ENCODE data around the gene FNDC8.

FNDC8 gene

GRCh38 chr17:35121315-35121714, at the start of gene FNDC8:
TSS of gene FNDC8 (plus strand) at chr17:35121615. CDS start at chr17:35121694, 79 bp downstream.
- no peaks in the 10 kb centered on the region for H3K27me3 Mint-ChIP-seq
- no peaks in the 10 kb centered on the region for H3K9me3 Mint-ChIP-seq
- H3K4me3 Mint-ChIP-seq, result no peak within 1 kb of the TSS
- peaks cover 18 to 34% of the 10 kb centered on the region in 2 donors for H3K4me1 Mint-ChIP-seq
- peaks cover 8 to 11% of the 10 kb centered on the region in 2 donors for H3K36me3 Mint-ChIP-seq
- no peak within 1 kb of the TSS for H3K27ac Mint-ChIP-seq
- ATAC-seq (replicated peaks) (no peak), DNase-seq (no peak)

GRCh38 chr17:35073183-35073790, 48.1 kb upstream of the FNDC8 start:
- H3K4me3 Mint-ChIP-seq, result no peak overlapping the region
- no peaks in the 10 kb centered on the region for H3K27me3 Mint-ChIP-seq
- H3K36me3 Mint-ChIP-seq, result peaks cover 0 to 2% of the 10 kb centered on the region in 2 donors
- H3K9me3 Mint-ChIP-seq, result no peaks in the 10 kb centered on the region
- no peak overlapping the region for H3K27ac Mint-ChIP-seq
- DNase-seq, result no peak
- no peak for ATAC-seq (replicated peaks)
- H3K4me1 Mint-ChIP-seq, result peaks cover 20 to 38% of the 10 kb centered on the region in 2 donors

- Mint-ChIP-seq H3K9me3 (no peaks in the 10 kb centered on the region), H3K4me1 (peaks cover 14 to 30% of the 10 kb centered on the region in 2 donors), H3K27ac (no peak overlapping the region), H3K27me3 (no peaks in the 10 kb centered on the region), H3K36me3 (peaks cover 0 to under 1% of the 10 kb centered on the region in 2 donors), H3K4me3 (no peak overlapping the region)
- ATAC-seq (replicated peaks), result no peak
- no peak for DNase-seq
These were observed 47.3 kb upstream of the FNDC8 start for GRCh38 chr17:35073991-35074627.

GRCh38 chr17:35074711-35075707, 46.4 kb upstream of the FNDC8 start:
- no peak overlapping the region for H3K27ac Mint-ChIP-seq
- H3K27me3 Mint-ChIP-seq, result no peaks in the 10 kb centered on the region
- DNase-seq (no peak), ATAC-seq (replicated peaks) (no peak)
- H3K36me3 Mint-ChIP-seq, result no peaks in the 10 kb centered on the region
- no peaks in the 10 kb centered on the region for H3K9me3 Mint-ChIP-seq
- no peak overlapping the region for H3K4me3 Mint-ChIP-seq
- peaks cover 11 to 27% of the 10 kb centered on the region in 2 donors for H3K4me1 Mint-ChIP-seq

GRCh38 chr17:35076874-35077273, 44.5 kb upstream of the FNDC8 start:
- Mint-ChIP-seq H3K27me3 (no peaks in the 10 kb centered on the region), H3K9me3 (no peaks in the 10 kb centered on the region), H3K27ac (no peak overlapping the region), H3K4me3 (no peak overlapping the region), H3K36me3 (no peaks in the 10 kb centered on the region), H3K4me1 (peaks cover 19 to 37% of the 10 kb centered on the region in 2 donors)
- ATAC-seq (replicated peaks) (no peak), DNase-seq (no peak)

GRCh38 chr17:35079547-35080423, 41.6 kb upstream of the FNDC8 start:
- no peak for DNase-seq
- ATAC-seq (replicated peaks), result no peak
- H3K4me3 Mint-ChIP-seq, result no peak overlapping the region
- H3K27me3 Mint-ChIP-seq, result no peaks in the 10 kb centered on the region
- H3K27ac Mint-ChIP-seq, result no peak overlapping the region
- H3K36me3 Mint-ChIP-seq, result no peaks in the 10 kb centered on the region
- no peaks in the 10 kb centered on the region for H3K9me3 Mint-ChIP-seq
- H3K4me1 Mint-ChIP-seq, result peaks cover 17 to 27% of the 10 kb centered on the region in 2 donors

GRCh38 chr17:35080536-35080935, 40.9 kb upstream of the FNDC8 start:
- no peaks in the 10 kb centered on the region for H3K27me3 Mint-ChIP-seq
- no peak for DNase-seq
- H3K4me3 Mint-ChIP-seq, result no peak overlapping the region
- peaks cover 15 to 27% of the 10 kb centered on the region in 2 donors for H3K4me1 Mint-ChIP-seq
- no peaks in the 10 kb centered on the region for H3K9me3 Mint-ChIP-seq
- peak overlapping the region; percentile 25 for H3K27ac Mint-ChIP-seq
- no peaks in the 10 kb centered on the region for H3K36me3 Mint-ChIP-seq
- ATAC-seq (replicated peaks), result peak; percentile 69 to 78

GRCh38 chr17:35081638-35082037, 39.8 kb upstream of the FNDC8 start:
- ATAC-seq (replicated peaks), result no peak
- peak overlapping the region; percentile 59 for H3K27ac Mint-ChIP-seq
- no peaks in the 10 kb centered on the region for H3K36me3 Mint-ChIP-seq
- no peak for DNase-seq
- no peaks in the 10 kb centered on the region for H3K9me3 Mint-ChIP-seq
- no peak overlapping the region for H3K4me3 Mint-ChIP-seq
- no peaks in the 10 kb centered on the region for H3K27me3 Mint-ChIP-seq
- peaks cover 15 to 33% of the 10 kb centered on the region in 2 donors for H3K4me1 Mint-ChIP-seq

GRCh38 chr17:35082073-35082657, 39.2 kb upstream of the FNDC8 start:
- Mint-ChIP-seq H3K4me1 (peaks cover 18 to 38% of the 10 kb centered on the region in 2 donors), H3K9me3 (no peaks in the 10 kb centered on the region), H3K27me3 (no peaks in the 10 kb centered on the region), H3K36me3 (no peaks in the 10 kb centered on the region), H3K4me3 (no peak overlapping the region), H3K27ac (no peak overlapping the region)
- ATAC-seq (replicated peaks) (no peak), DNase-seq (no peak)

GRCh38 chr17:35083071-35083470, 38.3 kb upstream of the FNDC8 start:
- ATAC-seq (replicated peaks) (no peak), DNase-seq (no peak)
- H3K27me3 Mint-ChIP-seq, result no peaks in the 10 kb centered on the region
- no peak overlapping the region for H3K27ac Mint-ChIP-seq
- H3K4me3 Mint-ChIP-seq, result no peak overlapping the region
- no peaks in the 10 kb centered on the region for H3K9me3 Mint-ChIP-seq
- no peaks in the 10 kb centered on the region for H3K36me3 Mint-ChIP-seq
- peaks cover 22 to 47% of the 10 kb centered on the region in 2 donors for H3K4me1 Mint-ChIP-seq

- H3K27me3 Mint-ChIP-seq, result no peaks in the 10 kb centered on the region
- no peaks in the 10 kb centered on the region for H3K36me3 Mint-ChIP-seq
- no peak overlapping the region for H3K27ac Mint-ChIP-seq
- ATAC-seq (replicated peaks) (no peak), DNase-seq (no peak)
- peaks cover 25 to 54% of the 10 kb centered on the region in 2 donors for H3K4me1 Mint-ChIP-seq
- no peaks in the 10 kb centered on the region for H3K9me3 Mint-ChIP-seq
- H3K4me3 Mint-ChIP-seq, result no peak overlapping the region
These were observed 36.4 kb upstream of the FNDC8 start for GRCh38 chr17:35084987-35085386.

- no peak for ATAC-seq (replicated peaks)
- H3K4me3 Mint-ChIP-seq, result no peak overlapping the region
- no peaks in the 10 kb centered on the region for H3K9me3 Mint-ChIP-seq
- H3K36me3 Mint-ChIP-seq, result no peaks in the 10 kb centered on the region
- H3K4me1 Mint-ChIP-seq, result peaks cover 17 to 49% of the 10 kb centered on the region in 2 donors
- no peak for DNase-seq
- H3K27ac Mint-ChIP-seq, result no peak overlapping the region
- H3K27me3 Mint-ChIP-seq, result no peaks in the 10 kb centered on the region
These were observed 35.3 kb upstream of the FNDC8 start for GRCh38 chr17:35086164-35086563.

GRCh38 chr17:35086931-35087573, 34.4 kb upstream of the FNDC8 start:
- ATAC-seq (replicated peaks) (no peak), DNase-seq (no peak)
- H3K27me3 Mint-ChIP-seq, result no peaks in the 10 kb centered on the region
- H3K9me3 Mint-ChIP-seq, result no peaks in the 10 kb centered on the region
- H3K36me3 Mint-ChIP-seq, result no peaks in the 10 kb centered on the region
- no peak overlapping the region for H3K27ac Mint-ChIP-seq
- peaks cover 15 to 46% of the 10 kb centered on the region in 2 donors for H3K4me1 Mint-ChIP-seq
- H3K4me3 Mint-ChIP-seq, result peak overlapping the region in 1 of 2 donors; percentile 25

Measured in stimulated activated naive B cell treated with anti-CD40 and anti-IgM and Interleukin-4, amounts not matched to agents 10 μg/mL and 1 μg/mL and 100 μg/mL, for 72 hours (primary cell).